ENCODE data around the gene LOXHD1. TPM values are rescaled to one million over a fixed set of nuclear protein-coding genes. Genes with fewer than 3 reads are reported as not detected.

Gene LOXHD1
- total RNA-seq, 2 donors from 2014 or later, result 0.27 to 5.5 TPM

DNA sequence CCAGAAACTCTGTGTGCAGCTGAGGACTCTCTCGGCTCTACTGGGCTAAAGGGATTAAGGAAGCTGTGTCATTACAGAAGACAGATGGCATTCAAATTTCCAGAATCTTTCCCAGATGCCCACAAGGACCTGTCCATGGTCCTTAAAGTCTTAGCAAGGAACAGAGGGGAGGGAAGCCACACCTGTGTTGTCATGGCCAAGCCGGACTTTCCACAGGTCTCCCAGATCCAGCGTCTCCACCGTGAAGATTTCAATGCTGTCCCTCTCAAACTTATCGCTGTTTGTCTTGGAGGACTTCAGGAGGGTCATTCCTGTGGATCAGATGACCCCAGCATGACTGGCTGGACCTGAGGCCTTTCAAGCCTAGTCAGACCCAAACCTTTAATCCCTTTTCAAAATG is 114.5 kb downstream of the LOXHD1 start:
- TF ChIP-seq, protein P1, sequence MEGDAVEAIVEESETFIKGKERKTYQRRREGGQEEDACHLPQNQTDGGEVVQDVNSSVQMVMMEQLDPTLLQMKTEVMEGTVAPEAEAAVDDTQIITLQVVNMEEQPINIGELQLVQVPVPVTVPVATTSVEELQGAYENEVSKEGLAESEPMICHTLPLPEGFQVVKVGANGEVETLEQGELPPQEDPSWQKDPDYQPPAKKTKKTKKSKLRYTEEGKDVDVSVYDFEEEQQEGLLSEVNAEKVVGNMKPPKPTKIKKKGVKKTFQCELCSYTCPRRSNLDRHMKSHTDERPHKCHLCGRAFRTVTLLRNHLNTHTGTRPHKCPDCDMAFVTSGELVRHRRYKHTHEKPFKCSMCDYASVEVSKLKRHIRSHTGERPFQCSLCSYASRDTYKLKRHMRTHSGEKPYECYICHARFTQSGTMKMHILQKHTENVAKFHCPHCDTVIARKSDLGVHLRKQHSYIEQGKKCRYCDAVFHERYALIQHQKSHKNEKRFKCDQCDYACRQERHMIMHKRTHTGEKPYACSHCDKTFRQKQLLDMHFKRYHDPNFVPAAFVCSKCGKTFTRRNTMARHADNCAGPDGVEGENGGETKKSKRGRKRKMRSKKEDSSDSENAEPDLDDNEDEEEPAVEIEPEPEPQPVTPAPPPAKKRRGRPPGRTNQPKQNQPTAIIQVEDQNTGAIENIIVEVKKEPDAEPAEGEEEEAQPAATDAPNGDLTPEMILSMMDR (IDR thresholded peaks at IDR 0.05), result no peak
- H3K9me3 ChIP-seq, result no peaks in the 10 kb centered on the region
- no peaks in the 10 kb centered on the region for H3K36me3 ChIP-seq
- H3K4me1 ChIP-seq (ENCODE audit: control insufficient read depth in 1 of 2, low read depth in 2 of 2), result no peaks in the 10 kb centered on the region
- no peak for DNase-seq (ENCODE audit: low spot score)
- H3K4me3 ChIP-seq, result no peak overlapping the region
- H3K27me3 ChIP-seq (replicated peaks; ENCODE audit: insufficient read depth), result no peaks in the 10 kb centered on the region
- ATAC-seq (ENCODE audit: insufficient number of reproducible peaks, low FRiP score, low read depth), result no peak
- H3K27ac ChIP-seq, result no peak overlapping the region

DNA sequence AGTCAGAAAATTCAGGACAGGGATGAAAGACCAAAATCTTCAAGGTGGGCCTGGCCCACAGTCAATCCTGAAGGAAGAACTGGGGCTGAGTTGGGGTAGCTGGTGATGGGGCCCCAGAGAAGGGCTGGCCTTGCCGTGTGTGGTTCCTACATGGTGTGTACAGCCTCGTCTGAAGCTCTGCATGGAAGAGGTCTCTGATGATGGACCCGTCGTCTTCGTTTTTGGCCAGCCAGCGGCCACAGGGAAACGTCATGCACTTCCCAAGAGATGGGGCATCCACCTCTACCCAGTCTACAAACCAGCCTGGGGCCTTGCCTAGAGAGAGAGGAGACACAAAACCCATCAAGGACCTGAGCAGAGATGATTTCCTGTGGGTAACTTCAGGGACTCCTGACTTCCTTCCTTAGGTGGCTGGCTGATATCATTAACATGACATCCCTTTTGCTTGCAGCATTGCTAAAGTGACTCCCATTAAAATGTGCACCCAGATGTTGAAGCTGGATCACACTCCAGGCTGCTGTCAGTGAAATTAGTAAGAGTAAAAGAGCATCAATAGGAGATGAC is 115.3 kb downstream of the LOXHD1 start:
- H3K27ac ChIP-seq, result no peak overlapping the region
- no peak overlapping the region for H3K4me3 ChIP-seq
- H3K9me3 ChIP-seq, result no peaks in the 10 kb centered on the region
- no peak for DNase-seq (ENCODE audit: low spot score)
- H3K27me3 ChIP-seq (replicated peaks; ENCODE audit: insufficient read depth), result no peaks in the 10 kb centered on the region
- H3K4me1 ChIP-seq (ENCODE audit: control insufficient read depth in 1 of 2, low read depth in 2 of 2), result no peaks in the 10 kb centered on the region
- H3K36me3 ChIP-seq, result no peaks in the 10 kb centered on the region
- no peak for ATAC-seq (ENCODE audit: insufficient number of reproducible peaks, low FRiP score, low read depth)
- TF ChIP-seq, protein P1 (IDR thresholded peaks at IDR 0.05), result no peak

DNA sequence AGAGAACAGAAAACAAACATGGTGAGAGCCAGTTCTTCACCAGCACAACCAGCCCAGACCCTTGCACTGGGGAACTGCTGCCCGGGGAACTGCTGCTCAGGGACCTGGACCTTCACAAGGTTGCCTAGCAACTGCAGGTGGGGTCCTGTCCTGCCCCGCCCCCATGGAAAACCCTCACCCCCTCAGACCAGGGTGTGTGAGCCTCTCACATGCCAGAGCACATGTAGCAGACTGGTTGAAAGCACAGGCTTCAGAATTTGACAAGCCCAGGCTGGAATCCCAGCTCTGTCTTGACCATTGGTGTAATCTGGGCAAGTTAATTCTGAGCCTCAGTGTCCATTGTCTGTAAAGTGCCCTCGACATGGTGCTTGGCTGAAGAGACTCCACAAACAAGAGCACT is 118.6 kb downstream of the LOXHD1 start:
- Histone ChIP-seq H3K9me3 (no peaks in the 10 kb centered on the region), H3K27me3 (replicated peaks; ENCODE audit: insufficient read depth) (no peaks in the 10 kb centered on the region), H3K4me1 (ENCODE audit: control insufficient read depth in 1 of 2, low read depth in 2 of 2) (no peaks in the 10 kb centered on the region), H3K27ac (no peak overlapping the region), H3K36me3 (no peaks in the 10 kb centered on the region), H3K4me3 (no peak overlapping the region)
- DNase-seq (ENCODE audit: low spot score) (no peak), ATAC-seq (ENCODE audit: insufficient number of reproducible peaks, low FRiP score, low read depth) (no peak)
- TF ChIP-seq, protein P1 (IDR thresholded peaks at IDR 0.05), result no peak

DNA sequence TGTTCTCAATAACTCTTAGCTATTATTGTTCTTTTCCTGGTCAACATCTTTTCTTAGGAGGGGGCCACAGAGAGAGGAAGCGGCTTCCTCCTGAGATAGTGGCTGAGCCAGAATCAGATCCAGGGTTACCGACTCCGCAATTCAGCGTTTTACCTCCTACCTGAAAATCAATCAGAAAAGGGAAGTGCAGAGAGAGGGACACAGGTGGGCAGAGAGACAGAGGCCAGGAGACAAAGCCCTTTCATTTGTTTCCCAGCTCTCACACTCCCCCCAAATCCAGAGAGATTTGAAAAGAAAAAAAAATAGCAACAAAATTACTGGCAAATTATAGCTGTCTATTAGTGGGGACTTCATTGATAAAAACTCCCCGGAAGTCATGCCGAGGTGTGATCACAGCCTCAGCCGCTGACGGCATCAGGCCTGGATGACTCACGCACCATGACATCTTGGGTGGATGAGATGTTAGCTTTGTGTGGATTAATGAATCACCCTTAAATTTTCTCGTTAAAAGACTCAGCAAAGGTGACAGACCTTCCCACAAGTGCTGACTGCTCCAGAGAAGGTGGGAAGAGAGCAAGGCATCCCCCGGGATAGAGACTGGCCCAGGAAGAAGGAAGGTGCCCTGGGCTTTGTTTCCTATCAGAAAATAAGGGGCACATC is 120.7 kb downstream of the LOXHD1 start:
- Histone ChIP-seq H3K4me1 (ENCODE audit: control insufficient read depth in 1 of 2, low read depth in 2 of 2) (no peaks in the 10 kb centered on the region), H3K9me3 (no peaks in the 10 kb centered on the region), H3K36me3 (no peaks in the 10 kb centered on the region), H3K4me3 (no peak overlapping the region), H3K27ac (no peak overlapping the region), H3K27me3 (replicated peaks; ENCODE audit: insufficient read depth) (no peaks in the 10 kb centered on the region)
- ATAC-seq (ENCODE audit: insufficient number of reproducible peaks, low FRiP score, low read depth) (no peak), DNase-seq (ENCODE audit: low spot score) (no peak)
- TF ChIP-seq, protein P1 (IDR thresholded peaks at IDR 0.05), result no peak

DNA sequence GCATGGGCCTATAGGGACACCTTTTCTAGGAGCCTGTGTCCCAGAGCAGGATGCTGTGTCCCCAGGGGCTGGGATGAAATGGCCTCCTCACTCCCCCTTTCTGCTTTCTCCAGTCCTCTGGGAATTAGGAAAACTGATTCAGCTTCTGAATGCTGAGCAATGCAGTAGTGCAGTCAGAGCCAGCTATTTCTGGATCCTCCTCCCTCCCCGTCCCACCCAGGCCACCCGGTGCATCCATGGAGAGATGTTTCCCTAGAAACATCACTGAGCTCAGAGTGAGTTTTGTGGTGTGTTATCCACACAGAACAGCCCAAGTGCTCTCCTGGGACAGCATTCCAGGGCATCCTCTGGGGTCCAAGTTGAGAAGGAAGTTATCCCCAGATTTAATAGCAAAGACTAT is 125.5 kb downstream of the LOXHD1 start:
- ATAC-seq (ENCODE audit: insufficient number of reproducible peaks, low FRiP score, low read depth), result no peak
- TF ChIP-seq, protein P1 (IDR thresholded peaks at IDR 0.05), result no peak
- Histone ChIP-seq H3K27ac (no peak overlapping the region), H3K36me3 (no peaks in the 10 kb centered on the region), H3K4me3 (no peak overlapping the region), H3K27me3 (replicated peaks; ENCODE audit: insufficient read depth) (no peaks in the 10 kb centered on the region), H3K9me3 (no peaks in the 10 kb centered on the region), H3K4me1 (ENCODE audit: control insufficient read depth in 1 of 2, low read depth in 2 of 2) (no peaks in the 10 kb centered on the region)
- DNase-seq (ENCODE audit: low spot score), result no peak
